Measurements from ENCODE around the gene CEACAM16.

Gene CEACAM16

DNA sequence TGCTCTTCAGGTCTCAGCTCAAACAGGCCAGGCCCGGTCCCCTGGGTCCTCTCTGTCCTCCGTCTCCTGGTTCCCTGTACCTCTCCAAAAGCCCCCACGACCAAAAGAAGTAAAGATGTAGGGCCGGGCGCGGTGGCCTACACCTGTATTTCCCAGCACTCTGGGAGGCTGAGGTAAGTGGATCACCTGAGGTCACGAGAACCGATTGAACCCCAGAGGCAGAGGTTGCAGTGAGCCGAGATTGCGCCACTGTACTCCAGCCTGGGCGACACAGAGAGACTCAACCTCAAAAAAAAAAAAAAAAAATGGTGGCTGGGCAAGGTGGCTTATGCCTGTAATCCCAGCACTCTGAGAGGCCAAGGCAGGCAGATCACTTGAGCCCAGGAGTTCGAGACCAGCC lies 27.5 kb downstream of the CEACAM16 start:
- ATAC-seq (replicated peaks; ENCODE audit: extremely low read depth, poor library complexity, severe bottlenecking) (no peak), DNase-seq (ENCODE audit: low spot score in 2 of 2) (no peak)
- peaks cover 7% of the 10 kb centered on the region for H3K36me3 Mint-ChIP-seq (ENCODE audit: insufficient read depth)
- H3K4me3 Mint-ChIP-seq = no peak overlapping the region
- no peaks in the 10 kb centered on the region for H3K9me3 Mint-ChIP-seq
- H3K27ac Mint-ChIP-seq (ENCODE audit: low read depth) = peak overlapping the region; percentile 74
- peaks cover 20% of the 10 kb centered on the region for H3K4me1 Mint-ChIP-seq
- H3K27me3 Mint-ChIP-seq = peaks cover 15% of the 10 kb centered on the region

DNA sequence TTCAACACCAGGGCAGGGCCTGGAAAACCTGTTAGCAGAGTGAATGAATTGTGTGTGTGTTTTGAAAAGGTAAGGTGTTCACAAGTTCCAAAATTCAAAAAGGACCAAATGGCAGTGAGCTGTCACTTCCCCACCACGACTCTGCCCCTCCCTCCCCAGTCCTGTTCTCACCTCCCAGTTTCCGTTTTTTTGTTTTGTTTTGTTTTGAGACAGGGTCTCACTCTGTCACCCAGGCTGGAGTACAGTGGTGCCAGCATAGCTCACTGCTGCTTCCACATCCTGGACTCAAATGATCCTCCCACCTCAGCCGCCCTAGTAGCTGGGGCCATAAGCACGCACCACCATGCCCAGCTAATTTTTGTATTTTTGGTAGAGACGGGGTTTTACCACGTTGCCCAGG lies 29.2 kb downstream of the CEACAM16 start:
- H3K9me3 Mint-ChIP-seq = no peaks in the 10 kb centered on the region
- H3K36me3 Mint-ChIP-seq (ENCODE audit: insufficient read depth) = peaks cover 6% of the 10 kb centered on the region
- H3K27ac Mint-ChIP-seq (ENCODE audit: low read depth) = no peak overlapping the region
- no peaks in the 10 kb centered on the region for H3K27me3 Mint-ChIP-seq
- ATAC-seq (replicated peaks; ENCODE audit: extremely low read depth, poor library complexity, severe bottlenecking) = no peak
- no peak for DNase-seq (ENCODE audit: low spot score in 2 of 2)
- H3K4me3 Mint-ChIP-seq = no peak overlapping the region
- peaks cover 13% of the 10 kb centered on the region for H3K4me1 Mint-ChIP-seq

DNA sequence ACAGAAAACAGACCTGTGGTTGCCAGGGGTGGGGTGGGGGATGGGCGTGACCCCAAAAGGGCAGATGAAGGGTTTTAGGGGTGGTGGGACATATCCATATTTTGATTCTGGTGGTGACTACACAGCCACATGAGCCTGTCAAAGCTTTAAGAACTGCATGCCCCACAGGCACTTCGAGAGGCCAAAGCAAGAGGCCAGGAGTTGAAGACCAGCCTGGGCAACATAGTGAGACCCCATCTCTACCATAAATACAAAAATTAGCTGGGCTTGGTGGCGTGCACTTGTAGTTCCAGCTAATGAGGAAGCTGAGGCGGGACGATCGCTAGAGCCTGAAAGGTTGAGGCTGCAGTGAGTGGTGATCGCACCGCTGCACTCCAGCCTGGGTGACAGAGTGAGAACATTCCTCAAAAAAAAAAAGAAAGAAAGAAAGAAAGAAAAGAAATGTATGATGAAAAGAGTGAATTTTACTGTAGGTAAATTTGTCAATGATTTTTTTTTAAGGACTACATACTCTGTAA lies 30.6 kb downstream of the CEACAM16 start:
- Mint-ChIP-seq H3K27ac (ENCODE audit: low read depth) (no peak overlapping the region), H3K4me3 (no peak overlapping the region), H3K27me3 (no peaks in the 10 kb centered on the region), H3K4me1 (no peaks in the 10 kb centered on the region), H3K9me3 (no peaks in the 10 kb centered on the region), H3K36me3 (ENCODE audit: insufficient read depth) (peaks cover 3% of the 10 kb centered on the region)
- ATAC-seq (replicated peaks; ENCODE audit: extremely low read depth, poor library complexity, severe bottlenecking) (no peak), DNase-seq (ENCODE audit: low spot score in 2 of 2) (no peak)

DNA sequence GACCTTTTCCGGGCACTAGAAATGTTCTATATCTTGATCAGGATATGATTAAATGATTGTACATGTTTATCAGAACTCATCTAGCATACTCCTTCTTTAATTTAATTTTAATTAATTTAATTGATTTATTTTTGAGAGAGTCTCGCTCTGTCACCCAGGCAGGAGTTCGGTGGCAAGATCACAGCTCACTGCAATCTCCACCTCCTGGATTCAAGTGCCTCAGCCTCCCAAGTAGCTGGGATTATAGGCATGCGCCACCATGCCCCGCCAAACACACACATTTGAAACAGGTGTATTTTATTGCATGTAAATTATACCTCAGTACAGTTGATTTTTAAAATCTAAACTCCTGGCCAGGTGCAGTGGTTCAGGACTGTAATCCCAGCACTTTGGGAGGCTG lies 32.1 kb downstream of the CEACAM16 start:
- Mint-ChIP-seq H3K4me1 (no peaks in the 10 kb centered on the region), H3K9me3 (no peaks in the 10 kb centered on the region), H3K36me3 (ENCODE audit: insufficient read depth) (peaks cover 1% of the 10 kb centered on the region), H3K4me3 (no peak overlapping the region), H3K27me3 (no peaks in the 10 kb centered on the region), H3K27ac (ENCODE audit: low read depth) (no peak overlapping the region)
- DNase-seq (ENCODE audit: low spot score in 2 of 2) = no peak
- ATAC-seq (replicated peaks; ENCODE audit: extremely low read depth, poor library complexity, severe bottlenecking) = no peak

DNA sequence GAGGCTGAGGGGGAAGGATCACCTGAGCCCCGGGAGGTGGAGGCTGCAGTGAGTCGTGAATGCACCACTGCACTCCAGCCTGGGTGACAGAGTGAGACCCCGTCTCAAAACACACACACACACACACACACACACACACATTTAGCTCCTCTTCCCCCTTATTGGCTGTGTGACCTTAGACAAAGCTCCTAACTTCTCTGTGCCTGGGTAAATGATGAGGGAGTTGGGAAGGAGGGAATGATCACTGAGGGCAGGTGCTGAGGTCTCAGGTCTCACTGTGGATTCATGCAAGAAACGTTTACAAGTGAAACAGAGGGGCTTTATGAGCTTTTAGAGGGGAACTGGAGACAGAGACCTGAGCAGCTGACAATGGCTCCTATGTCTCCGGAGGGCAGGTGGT lies 32.7 kb downstream of the CEACAM16 start:
- Mint-ChIP-seq H3K4me3 (no peak overlapping the region), H3K36me3 (ENCODE audit: insufficient read depth) (peaks cover 1% of the 10 kb centered on the region), H3K27ac (ENCODE audit: low read depth) (no peak overlapping the region), H3K4me1 (no peaks in the 10 kb centered on the region), H3K9me3 (no peaks in the 10 kb centered on the region), H3K27me3 (no peaks in the 10 kb centered on the region)
- ATAC-seq (replicated peaks; ENCODE audit: extremely low read depth, poor library complexity, severe bottlenecking) (no peak), DNase-seq (ENCODE audit: low spot score in 2 of 2) (no peak)

DNA sequence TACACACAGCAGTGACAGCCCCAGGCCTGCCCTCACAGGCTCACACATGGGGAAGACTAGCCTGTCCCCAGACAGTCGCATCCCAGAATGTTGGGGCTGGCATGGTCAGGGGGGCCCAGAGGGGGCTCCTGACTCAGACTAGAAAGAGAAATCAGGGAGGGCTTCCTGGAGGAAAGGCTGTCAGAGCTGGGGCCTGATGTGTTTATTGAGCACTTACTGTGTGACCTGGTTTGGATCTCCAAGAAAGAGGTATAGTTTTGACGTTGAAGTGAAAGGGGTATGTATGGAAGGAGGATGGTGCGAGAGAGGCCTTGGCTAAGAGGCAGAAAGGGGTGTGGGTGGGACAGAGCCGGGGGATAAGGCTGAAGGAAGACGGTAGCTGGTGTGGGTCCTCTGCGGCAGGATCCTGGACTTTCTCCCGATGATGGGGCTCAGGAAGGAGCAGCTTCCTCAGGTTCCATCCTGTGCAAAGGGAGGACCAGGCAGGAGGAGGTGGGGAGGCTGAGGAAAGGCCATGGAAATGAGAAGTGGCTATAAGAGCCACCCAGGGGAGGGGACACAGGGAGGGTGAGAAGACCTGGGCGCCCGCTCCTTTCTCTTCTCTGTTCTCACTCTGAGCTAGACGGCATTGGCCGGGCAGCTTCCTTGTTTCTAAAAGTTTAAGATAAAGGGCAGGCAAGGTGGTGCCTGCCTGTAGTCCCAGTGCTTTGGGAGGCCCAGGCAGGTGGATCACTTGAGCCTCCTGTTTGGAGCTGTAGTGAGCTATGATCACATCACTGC lies 33.5 kb downstream of the CEACAM16 start:
- Mint-ChIP-seq H3K27ac (ENCODE audit: low read depth) (no peak overlapping the region), H3K4me3 (no peak overlapping the region), H3K27me3 (no peaks in the 10 kb centered on the region), H3K9me3 (no peaks in the 10 kb centered on the region), H3K4me1 (peaks cover 6% of the 10 kb centered on the region), H3K36me3 (ENCODE audit: insufficient read depth) (no peaks in the 10 kb centered on the region)
- no peak for ATAC-seq (replicated peaks; ENCODE audit: extremely low read depth, poor library complexity, severe bottlenecking)
- DNase-seq (ENCODE audit: low spot score in 2 of 2) = no peak

DNA sequence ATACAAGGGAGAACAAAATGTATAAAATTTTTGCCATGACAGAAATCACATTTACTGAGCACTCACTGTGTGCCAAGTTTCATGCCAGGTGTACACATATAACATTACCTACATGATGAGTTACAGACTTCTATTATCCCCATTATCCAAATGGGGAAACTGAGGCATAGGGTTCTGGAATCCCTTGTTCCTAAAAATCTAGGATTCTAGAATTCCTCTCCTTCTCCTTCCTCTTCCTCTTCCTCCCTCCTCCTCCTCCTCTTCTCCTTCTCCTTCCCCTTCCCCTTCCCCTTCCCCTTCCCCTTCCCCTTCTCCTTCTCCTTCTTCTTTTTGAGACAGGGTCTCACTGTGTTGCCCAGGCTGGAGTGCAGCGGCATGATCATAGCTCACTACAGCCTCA lies 35.4 kb downstream of the CEACAM16 start:
- Mint-ChIP-seq H3K4me1 (peaks cover 10% of the 10 kb centered on the region), H3K4me3 (no peak overlapping the region), H3K27ac (ENCODE audit: low read depth) (no peak overlapping the region), H3K9me3 (no peaks in the 10 kb centered on the region), H3K27me3 (no peaks in the 10 kb centered on the region), H3K36me3 (ENCODE audit: insufficient read depth) (no peaks in the 10 kb centered on the region)
- DNase-seq (ENCODE audit: low spot score in 2 of 2) (no peak), ATAC-seq (replicated peaks; ENCODE audit: extremely low read depth, poor library complexity, severe bottlenecking) (no peak)

DNA sequence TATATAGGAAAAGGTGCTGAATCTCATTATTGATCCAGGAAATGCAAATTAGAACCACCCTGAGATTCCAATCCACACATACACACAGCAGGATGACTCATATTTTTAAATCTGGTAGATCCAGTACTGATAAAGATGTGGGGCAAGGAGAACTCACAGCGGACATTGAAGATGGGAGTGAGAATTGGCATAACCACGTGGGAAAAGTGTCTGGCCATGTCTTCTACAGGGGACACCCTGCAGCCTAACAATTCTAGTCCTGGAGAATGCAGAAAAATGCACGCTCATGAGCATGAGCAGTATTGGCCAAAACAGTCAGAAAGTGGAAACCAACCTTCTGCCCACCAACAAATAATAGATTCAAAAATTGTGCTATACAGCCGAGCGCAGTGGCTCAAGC lies 36.1 kb downstream of the CEACAM16 start:
- DNase-seq (ENCODE audit: low spot score in 2 of 2) (no peak), ATAC-seq (replicated peaks; ENCODE audit: extremely low read depth, poor library complexity, severe bottlenecking) (no peak)
- Mint-ChIP-seq H3K27ac (ENCODE audit: low read depth) (no peak overlapping the region), H3K9me3 (no peaks in the 10 kb centered on the region), H3K36me3 (ENCODE audit: insufficient read depth) (no peaks in the 10 kb centered on the region), H3K27me3 (no peaks in the 10 kb centered on the region), H3K4me3 (no peak overlapping the region), H3K4me1 (peaks cover 10% of the 10 kb centered on the region)

DNA sequence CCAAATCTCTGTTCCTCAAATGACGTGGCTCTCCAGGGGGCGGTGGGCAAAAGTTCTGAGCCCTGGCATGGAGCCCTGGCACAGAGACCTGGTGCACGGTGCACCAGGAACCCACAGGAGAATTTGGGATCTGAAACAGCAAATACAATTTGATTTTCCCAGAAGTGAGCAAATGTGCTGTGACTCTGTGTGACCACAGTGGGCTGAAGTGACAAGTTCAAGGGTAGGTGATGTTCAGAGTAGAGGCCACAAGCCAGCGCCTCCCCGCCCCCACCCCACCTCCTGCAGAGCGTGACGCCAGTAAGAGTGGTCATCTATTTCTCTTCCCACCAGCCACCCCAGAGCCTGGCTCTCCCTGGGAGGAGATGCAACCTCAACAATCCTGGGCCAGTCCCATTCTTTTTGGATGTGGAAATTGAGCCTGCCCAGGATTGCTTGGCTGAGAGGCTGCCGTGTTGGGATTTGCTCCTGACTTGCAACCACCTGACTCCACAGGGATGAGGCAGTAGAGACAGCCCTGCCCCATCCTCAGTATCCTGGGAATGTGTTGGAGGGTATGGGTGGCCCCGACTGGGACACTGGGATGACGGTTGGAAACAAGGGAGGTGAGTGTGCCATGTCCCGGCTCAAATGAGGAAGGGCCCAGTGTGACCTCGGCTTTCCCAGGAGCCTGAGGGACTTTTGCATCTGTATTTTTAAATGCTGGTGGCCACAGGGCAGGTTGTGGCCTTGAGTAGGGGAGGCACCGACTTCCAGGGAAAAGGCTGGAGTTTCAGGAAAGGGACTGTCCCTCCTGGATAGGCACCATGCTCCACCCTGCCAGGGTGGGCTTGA lies 38.5 kb downstream of the CEACAM16 start:
- peaks cover 10% of the 10 kb centered on the region for H3K4me1 Mint-ChIP-seq
- no peaks in the 10 kb centered on the region for H3K27me3 Mint-ChIP-seq
- peak; percentile 43 for ATAC-seq (replicated peaks; ENCODE audit: extremely low read depth, poor library complexity, severe bottlenecking)
- no peak for DNase-seq (ENCODE audit: low spot score in 2 of 2)
- no peak overlapping the region for H3K4me3 Mint-ChIP-seq
- H3K9me3 Mint-ChIP-seq = no peaks in the 10 kb centered on the region
- peaks cover 1% of the 10 kb centered on the region for H3K36me3 Mint-ChIP-seq (ENCODE audit: insufficient read depth)
- H3K27ac Mint-ChIP-seq (ENCODE audit: low read depth) = peak overlapping the region; percentile 49

DNA sequence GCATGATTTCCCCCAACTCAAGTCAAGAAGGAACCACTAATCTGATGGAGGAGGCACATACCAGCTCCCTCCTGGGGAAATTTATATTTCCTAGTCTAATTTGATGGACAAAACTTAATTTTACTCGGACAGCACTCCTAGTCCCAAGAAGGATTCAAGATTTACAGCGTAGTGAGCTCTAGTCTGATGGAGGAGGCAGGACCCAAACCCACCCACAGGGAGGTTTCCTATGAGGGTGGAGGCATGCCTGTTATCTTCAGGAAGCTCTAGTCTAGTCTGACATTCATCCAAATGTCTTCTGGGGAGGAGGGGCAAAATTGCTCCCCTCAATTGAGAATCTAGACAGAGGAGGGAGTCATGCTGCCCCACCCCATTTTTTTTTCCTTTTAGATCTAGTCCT lies 39.2 kb downstream of the CEACAM16 start:
- Mint-ChIP-seq H3K4me1 (peaks cover 16% of the 10 kb centered on the region), H3K27me3 (no peaks in the 10 kb centered on the region), H3K4me3 (no peak overlapping the region), H3K36me3 (ENCODE audit: insufficient read depth) (peaks cover 1% of the 10 kb centered on the region), H3K27ac (ENCODE audit: low read depth) (no peak overlapping the region), H3K9me3 (no peaks in the 10 kb centered on the region)
- DNase-seq (ENCODE audit: low spot score in 2 of 2) (no peak), ATAC-seq (replicated peaks; ENCODE audit: extremely low read depth, poor library complexity, severe bottlenecking) (no peak)

DNA sequence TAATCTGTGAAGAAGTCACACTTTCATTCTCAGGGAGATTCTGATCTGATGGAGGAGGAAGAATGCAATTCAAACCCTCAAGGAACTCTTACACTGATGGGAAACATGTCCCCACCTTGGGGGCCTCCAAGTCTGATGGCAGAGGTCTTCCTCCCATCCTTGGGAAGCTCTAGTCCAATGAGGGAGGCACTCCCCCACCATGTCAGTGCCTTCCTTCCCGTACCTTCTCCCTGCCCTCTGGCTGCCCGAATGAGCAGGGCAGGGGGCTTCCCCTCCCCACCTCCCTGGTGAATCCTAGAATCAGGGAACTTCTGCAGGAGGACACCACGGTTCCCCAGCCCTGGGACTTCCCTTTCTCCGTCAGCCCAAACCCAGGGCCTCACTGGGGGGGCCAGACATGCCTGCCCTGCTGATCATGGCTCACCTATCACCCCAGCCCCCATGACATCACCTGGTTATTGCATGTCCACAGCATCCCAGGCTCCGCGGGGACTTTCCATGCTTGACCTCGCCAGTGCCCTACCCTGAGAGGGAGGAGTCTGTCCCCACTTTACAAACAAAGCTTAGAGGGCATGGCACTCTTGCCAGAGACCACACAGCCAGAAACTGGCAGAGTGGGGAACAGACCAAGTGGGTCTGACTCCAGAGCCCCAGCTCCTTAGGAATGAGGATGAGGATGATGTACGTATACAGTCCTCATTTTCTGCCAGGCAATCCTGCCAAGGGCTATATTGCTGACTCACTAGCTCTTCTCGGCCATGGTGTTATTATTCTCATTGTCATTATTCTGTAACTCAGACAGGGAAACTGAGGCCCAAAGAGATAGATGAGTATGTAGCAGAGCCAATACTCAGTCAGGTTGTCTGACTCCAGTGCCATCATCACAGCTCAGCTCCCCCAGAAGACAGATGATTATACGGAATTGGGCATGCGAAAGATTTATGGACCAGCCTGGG lies 39.9 kb downstream of the CEACAM16 start:
- no peak overlapping the region for H3K27ac Mint-ChIP-seq (ENCODE audit: low read depth)
- H3K4me3 Mint-ChIP-seq = no peak overlapping the region
- DNase-seq (ENCODE audit: low spot score in 2 of 2) (no peak), ATAC-seq (replicated peaks; ENCODE audit: extremely low read depth, poor library complexity, severe bottlenecking) (no peak)
- no peaks in the 10 kb centered on the region for H3K9me3 Mint-ChIP-seq
- H3K36me3 Mint-ChIP-seq (ENCODE audit: insufficient read depth) = peaks cover 1% of the 10 kb centered on the region
- H3K4me1 Mint-ChIP-seq = peaks cover 16% of the 10 kb centered on the region
- no peaks in the 10 kb centered on the region for H3K27me3 Mint-ChIP-seq

DNA sequence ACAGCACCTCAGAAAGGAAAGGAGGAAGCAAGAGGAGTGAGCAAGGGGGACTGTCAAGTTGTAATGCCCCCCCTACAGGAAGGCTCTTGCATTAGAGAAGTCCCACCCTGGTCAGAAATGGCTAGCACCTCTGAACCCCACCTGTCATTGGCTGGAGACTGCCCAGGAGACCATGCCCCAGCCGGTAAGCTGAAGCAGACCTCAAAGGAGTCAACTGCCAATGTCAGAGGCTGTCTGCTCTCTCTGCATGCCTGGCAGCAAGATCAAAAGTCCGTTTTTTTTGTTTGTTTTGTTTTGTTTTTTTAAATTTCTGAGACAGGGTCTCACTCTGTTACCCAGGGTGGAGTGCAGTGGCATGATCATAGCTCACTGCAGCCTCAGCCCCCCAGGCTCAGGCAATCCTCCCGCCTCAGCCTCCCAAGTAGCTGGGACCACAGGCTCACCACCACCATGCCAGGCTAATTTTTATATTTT lies 41.4 kb downstream of the CEACAM16 start:
- peaks cover 16% of the 10 kb centered on the region for H3K4me1 Mint-ChIP-seq
- no peaks in the 10 kb centered on the region for H3K9me3 Mint-ChIP-seq
- H3K36me3 Mint-ChIP-seq (ENCODE audit: insufficient read depth) = peaks cover 1% of the 10 kb centered on the region
- H3K4me3 Mint-ChIP-seq = no peak overlapping the region
- H3K27ac Mint-ChIP-seq (ENCODE audit: low read depth) = peak overlapping the region; percentile 8
- no peak for ATAC-seq (replicated peaks; ENCODE audit: extremely low read depth, poor library complexity, severe bottlenecking)
- DNase-seq (ENCODE audit: low spot score in 2 of 2) = no peak
- no peaks in the 10 kb centered on the region for H3K27me3 Mint-ChIP-seq
